Calu3 (cell line): ENCODE results near the gene LUC7L2. TPM values are rescaled to one million over a fixed set of nuclear protein-coding genes. Genes with fewer than 3 reads are reported as not detected.
"Not testable (repeated sequence)": the region's sequence is repeated elsewhere in the genome, so short reads cannot be mapped to it uniquely, and the experiment has no call there.

Experiments used
- Bru-seq: library from RNA; stranded (reverse); fragments of 400-500 nt; gene quantifications from one replicate; lab custom pipeline; 2021; lab: Mats Ljungman, UMichigan
- BruChase-seq, 2 experiments: library from RNA; stranded (reverse); fragments of 400-500 nt; gene quantifications; one replicate each; lab custom pipeline; 2021; lab: Mats Ljungman, UMichigan
- BruUV-seq: library from RNA; stranded (reverse); fragments of 400-500 nt; replicated peaks from 2 replicates; lab custom pipeline; 2021; lab: Mats Ljungman, UMichigan
- CTCF ChIA-PET: fragments of 300-600 bp; sonication (Branson Sonifier 250); formaldehyde crosslinking; loops from one replicate; lab custom pipeline; 2022; ENCODE audit warnings: antibody characterized with exemption; lab: Charles Lee
- DNase-seq: peaks from one replicate; pipeline ENCODE4 v3.0.0; 2022
- H3K27ac Mint-ChIP-seq: one replicate; pipeline ENCODE4 v1.8.0; 2022; ENCODE audit warnings: mixed read lengths; ENCODE audit not compliant: unreplicated experiment
- H3K27me3 Mint-ChIP-seq: one replicate; pipeline ENCODE4 v1.8.0; 2022; ENCODE audit warnings: mixed read lengths; ENCODE audit not compliant: unreplicated experiment
- H3K36me3 Mint-ChIP-seq: one replicate; pipeline ENCODE4 v1.8.0; 2022; ENCODE audit warnings: mild to moderate bottlenecking, moderate library complexity, mixed read lengths; ENCODE audit not compliant: insufficient read depth, unreplicated experiment
- H3K4me1 Mint-ChIP-seq: one replicate; pipeline ENCODE4 v1.8.0; 2022; ENCODE audit warnings: mild to moderate bottlenecking, low read depth, mixed read lengths; ENCODE audit not compliant: unreplicated experiment
- H3K4me3 Mint-ChIP-seq: one replicate; pipeline ENCODE4 v1.8.0; 2022; ENCODE audit warnings: mild to moderate bottlenecking, low read depth, moderate library complexity, mixed read lengths; ENCODE audit not compliant: unreplicated experiment
- H3K9me3 Mint-ChIP-seq: one replicate; pipeline ENCODE4 v1.8.0; 2022; ENCODE audit warnings: low read depth, mixed read lengths; ENCODE audit not compliant: unreplicated experiment
- CTCF ChIP-seq: fragments of 200-600 bp; IDR thresholded peaks from one replicate; pipeline ENCODE4 v1.8.0; 2022; ENCODE audit warnings: antibody characterized with exemption; ENCODE audit not compliant: unreplicated experiment
- intact Hi-C: fragments of 100-400 bp; cut with micrococcal nuclease; formaldehyde crosslinking; loops from one replicate; pipeline ENCODE4 v1.10.0; 2022; ENCODE audit not compliant: unreplicated experiment
- long read RNA-seq: library from polyadenylated mRNA; stranded (forward); transcript quantifications from one replicate; pipeline ENCODE4 v2.0.0, GENCODE V29; 2022
- total RNA-seq: library from RNA; stranded (reverse); gene quantifications from 2 replicates; pipeline ENCODE4 v1.2.3, GENCODE V29; 2022

The LUC7L2 gene, protein sequence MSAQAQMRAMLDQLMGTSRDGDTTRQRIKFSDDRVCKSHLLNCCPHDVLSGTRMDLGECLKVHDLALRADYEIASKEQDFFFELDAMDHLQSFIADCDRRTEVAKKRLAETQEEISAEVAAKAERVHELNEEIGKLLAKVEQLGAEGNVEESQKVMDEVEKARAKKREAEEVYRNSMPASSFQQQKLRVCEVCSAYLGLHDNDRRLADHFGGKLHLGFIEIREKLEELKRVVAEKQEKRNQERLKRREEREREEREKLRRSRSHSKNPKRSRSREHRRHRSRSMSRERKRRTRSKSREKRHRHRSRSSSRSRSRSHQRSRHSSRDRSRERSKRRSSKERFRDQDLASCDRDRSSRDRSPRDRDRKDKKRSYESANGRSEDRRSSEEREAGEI
- total RNA-seq (85.7 and 88.8 TPM in 2 replicates), Bru-seq, nascent RNA (percentile 92 among the genes with signal in this experiment), BruChase-seq, experiment 1, labeled RNA remaining after a 6-hour chase (percentile 98 among the genes with signal in this experiment), BruChase-seq, experiment 2, labeled RNA remaining after a 2-hour chase (percentile 98 among the genes with signal in this experiment)
- long read RNA-seq, transcript LUC7L2-202 (10 exons, 2,645 nt) = major isoform, 130 of 189 reads
- long read RNA-seq, partial matches to known transcripts = 39 of 189 reads
- long read RNA-seq, other reads (novel, unspliced or antisense) = 20 of 189 reads

DNA sequence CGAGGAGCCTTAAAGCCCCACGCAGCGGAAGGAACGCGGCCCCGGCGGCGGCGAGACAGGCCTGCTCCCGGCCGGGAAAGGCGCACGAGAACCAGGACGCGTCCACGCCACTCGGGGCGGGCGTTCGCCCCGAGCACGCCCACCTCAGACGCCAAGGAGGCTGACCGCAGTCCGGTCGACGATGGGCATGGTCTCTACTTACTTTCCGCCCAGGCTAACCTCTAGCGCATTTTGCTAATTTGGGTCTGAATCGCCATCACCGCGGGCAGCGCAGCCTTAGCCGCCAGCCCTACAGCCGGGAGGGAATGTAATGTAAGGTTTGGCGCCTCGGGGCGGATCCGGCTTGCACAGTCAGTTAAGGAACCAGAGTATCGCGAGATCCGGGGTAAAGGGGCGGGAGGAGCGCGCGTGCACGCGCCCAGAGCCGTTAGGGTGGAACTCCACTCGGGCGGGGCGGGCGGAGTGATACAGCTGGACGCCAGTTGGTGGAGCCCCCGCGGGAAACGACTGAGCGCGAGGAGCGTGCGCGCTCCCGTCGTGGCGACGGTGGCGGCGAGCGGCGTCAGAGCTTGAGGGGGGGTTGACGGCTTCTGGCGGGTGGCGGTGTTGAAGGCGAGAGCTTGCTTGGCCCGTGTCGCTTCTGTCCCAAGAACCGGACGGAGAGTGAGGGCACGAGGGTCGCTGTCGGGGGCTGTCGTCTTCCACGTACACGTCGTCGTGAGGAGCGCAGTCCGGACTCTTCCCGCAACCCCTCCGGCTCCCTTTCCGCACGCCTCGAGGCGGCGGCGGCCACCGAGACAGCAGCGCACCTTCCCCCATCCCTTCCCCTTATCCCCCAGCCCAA is at the start of gene LUC7L2:
TSS of gene LUC7L2 (plus strand) at position 529 of the 844 bp plus-strand sequence. CDS start 368 bp downstream, outside the sequence.
- H3K4me3 Mint-ChIP-seq = peak within 1 kb of the TSS; percentile 91
- CTCF ChIA-PET = no interaction called here
- BruUV-seq = no TSS peak
- H3K27ac Mint-ChIP-seq = peak within 1 kb of the TSS; percentile 84
- TF ChIP-seq CTCF = no peak
- intact Hi-C loops = loop anchor here (1.0 kb wide), 1 partner anchor 18 kb away; the partner anchor contains the start of gene FMC1
- H3K36me3 Mint-ChIP-seq = peaks cover 49% of the 10 kb centered on the region
- no peaks in the 10 kb centered on the region for H3K9me3 Mint-ChIP-seq
- peaks cover 10% of the 10 kb centered on the region for H3K4me1 Mint-ChIP-seq
- H3K27me3 Mint-ChIP-seq = no peaks in the 10 kb centered on the region
- DNase-seq = peak; percentile 99

DNA sequence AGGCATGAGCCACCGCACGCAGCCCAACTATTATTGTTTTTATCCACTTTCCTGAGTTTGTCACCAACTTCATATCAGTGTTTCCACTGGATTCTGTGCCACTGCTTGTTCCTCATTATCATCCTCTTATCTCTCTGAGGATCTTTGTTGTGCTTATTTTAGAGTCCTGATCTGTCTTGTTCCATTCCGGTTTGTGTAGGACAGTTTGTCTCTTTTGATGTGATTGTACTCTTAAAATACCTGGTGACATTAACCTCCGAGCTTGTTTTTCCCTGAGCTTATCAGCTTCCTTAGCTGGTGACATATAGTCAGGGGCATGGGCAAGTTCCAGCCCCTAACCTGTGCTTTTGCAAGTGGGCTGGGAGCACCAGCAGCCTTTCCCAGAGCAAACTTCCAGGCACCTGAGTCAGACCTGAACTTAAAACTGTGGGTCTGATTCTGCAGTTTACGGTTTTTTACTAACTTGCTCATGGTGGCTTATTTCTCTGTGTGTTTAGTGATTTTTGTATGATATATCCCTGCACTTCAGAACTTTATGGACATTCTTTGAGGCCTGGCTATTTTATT is 41.7 kb upstream of the LUC7L2 start:
- DNase-seq = no peak
- Mint-ChIP-seq H3K27me3 (no peaks in the 10 kb centered on the region), H3K27ac (no peak overlapping the region), H3K4me1 (no peaks in the 10 kb centered on the region), H3K4me3 (no peak overlapping the region), H3K9me3 (no peaks in the 10 kb centered on the region), H3K36me3 (no peaks in the 10 kb centered on the region)
- no TSS peak for BruUV-seq
- intact Hi-C loops = no loop called here
- CTCF ChIA-PET = interaction anchor here (0.7 kb wide), 1 partner anchor 15 kb away, joined by 3 read pairs; no protein-coding TSS in a partner anchor
- TF ChIP-seq CTCF = no peak

DNA sequence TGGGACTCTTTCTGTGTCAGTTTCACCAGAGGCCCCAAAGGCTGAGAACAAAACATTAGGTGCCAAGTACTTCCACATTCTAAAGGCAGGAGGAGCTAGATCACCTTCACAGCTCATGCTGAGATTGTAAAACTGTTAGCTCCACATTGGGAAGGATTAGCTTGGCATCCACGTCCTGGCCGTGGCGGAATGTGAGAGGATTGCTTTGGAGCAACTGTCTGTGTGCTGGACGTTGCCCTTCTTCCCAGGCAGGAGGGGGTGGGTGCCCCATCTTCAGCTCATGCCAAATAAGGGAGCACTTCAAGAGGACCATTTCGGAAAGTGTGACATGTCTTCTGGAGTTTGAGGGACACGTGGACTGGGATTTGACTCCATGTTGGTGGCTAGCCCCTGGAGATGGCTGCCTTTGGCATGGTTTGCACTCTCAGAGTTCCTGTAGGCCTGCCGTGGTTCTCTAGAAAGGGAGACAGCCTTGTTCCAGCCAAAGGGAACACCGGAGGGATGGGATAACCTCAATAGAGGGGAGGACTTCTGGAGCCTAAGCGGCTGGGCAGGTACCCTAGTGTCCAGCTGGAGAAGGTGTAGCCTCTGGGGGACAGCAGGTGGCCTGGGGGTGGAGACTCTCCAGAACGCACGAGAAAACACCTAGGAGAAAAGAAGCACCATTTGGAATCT is 38.5 kb upstream of the LUC7L2 start:
- no peaks in the 10 kb centered on the region for H3K4me1 Mint-ChIP-seq
- no TSS peak for BruUV-seq
- H3K36me3 Mint-ChIP-seq = peaks cover 4% of the 10 kb centered on the region
- no peak overlapping the region for H3K4me3 Mint-ChIP-seq
- CTCF ChIA-PET = interaction anchor here (0.7 kb wide), 1 partner anchor 633 kb away, joined by 6 read pairs; no protein-coding TSS in a partner anchor
- no peak for DNase-seq
- H3K9me3 Mint-ChIP-seq = no peaks in the 10 kb centered on the region
- intact Hi-C loops = no loop called here
- TF ChIP-seq CTCF = no peak
- H3K27ac Mint-ChIP-seq = no peak overlapping the region
- no peaks in the 10 kb centered on the region for H3K27me3 Mint-ChIP-seq

GRCh38 chr7:139324709-139325108 is 35.0 kb upstream of the LUC7L2 start:
- H3K27ac Mint-ChIP-seq, H3K4me3 Mint-ChIP-seq, H3K4me1 Mint-ChIP-seq, H3K9me3 Mint-ChIP-seq, BruUV-seq, intact Hi-C loops, DNase-seq, H3K36me3 Mint-ChIP-seq, H3K27me3 Mint-ChIP-seq: not testable (repeated sequence)
- CTCF ChIA-PET = interaction anchor here (1.0 to 1.1 kb wide), 2 partner anchors 9 to 10 kb away, joined by 3 to 6 read pairs; no protein-coding TSS in a partner anchor
